ENCODE data around the gene TRIM68. TPM values are rescaled to one million over a fixed set of nuclear protein-coding genes. Genes with fewer than 3 reads are reported as not detected.

Gene TRIM68
- total RNA-seq, 1 donor from 2014 or later = 18.6 TPM

- DNase-seq (ENCODE audit: low spot score in 2 of 2) = no peak
- Histone ChIP-seq H3K4me1 (no peaks in the 10 kb centered on the region), H3K9me3 (no peaks in the 10 kb centered on the region), H3K36me3 (no peaks in the 10 kb centered on the region), H3K4me3 (no peak overlapping the region), H3K27ac (no peak overlapping the region), H3K27me3 (no peaks in the 10 kb centered on the region)
- intact Hi-C loops (cut with DNase I) = no loop called here
- TF ChIP-seq CTCF (IDR thresholded peaks at IDR 0.05) = no peak
Observed at GRCh38 chr11:4551346-4551979, 56.6 kb downstream of the TRIM68 start.

Other genes with a start within 250 kb of the TRIM68 start
- gene OR52B4, start 239.8 kb downstream of the TRIM68 start, total RNA-seq = not detected
- 7.8 TPM for gene TRIM21, start 214.5 kb downstream of the TRIM68 start, total RNA-seq
- gene OR52K2, start 158.9 kb downstream of the TRIM68 start, total RNA-seq = not detected
- not detected for gene OR52K1, start 125.6 kb downstream of the TRIM68 start, total RNA-seq
- not detected for gene OR52M1, start 63.0 kb downstream of the TRIM68 start, total RNA-seq
- gene OR52I2, start 26.5 kb downstream of the TRIM68 start, total RNA-seq = not detected
- not detected for gene OR52I1, start 14.2 kb downstream of the TRIM68 start, total RNA-seq
- gene OR51D1, start 29.2 kb upstream of the TRIM68 start, total RNA-seq = not detected
- gene OR51E1, start 35.8 kb upstream of the TRIM68 start, total RNA-seq = 1.7 TPM
- 2.0 TPM for gene OR51E2, start 89.6 kb upstream of the TRIM68 start, total RNA-seq
- not detected for gene MMP26, start 96.6 kb upstream of the TRIM68 start, total RNA-seq
- gene OR51F1, start 161.7 kb upstream of the TRIM68 start, total RNA-seq = not detected
- not detected for gene OR52R1, start 196.1 kb upstream of the TRIM68 start, total RNA-seq
- not detected for gene OR51F2, start 213.1 kb upstream of the TRIM68 start, total RNA-seq
- gene OR51S1, start 241.0 kb upstream of the TRIM68 start, total RNA-seq = not detected